Measurements from ENCODE around the gene KLHL36.

DNA sequence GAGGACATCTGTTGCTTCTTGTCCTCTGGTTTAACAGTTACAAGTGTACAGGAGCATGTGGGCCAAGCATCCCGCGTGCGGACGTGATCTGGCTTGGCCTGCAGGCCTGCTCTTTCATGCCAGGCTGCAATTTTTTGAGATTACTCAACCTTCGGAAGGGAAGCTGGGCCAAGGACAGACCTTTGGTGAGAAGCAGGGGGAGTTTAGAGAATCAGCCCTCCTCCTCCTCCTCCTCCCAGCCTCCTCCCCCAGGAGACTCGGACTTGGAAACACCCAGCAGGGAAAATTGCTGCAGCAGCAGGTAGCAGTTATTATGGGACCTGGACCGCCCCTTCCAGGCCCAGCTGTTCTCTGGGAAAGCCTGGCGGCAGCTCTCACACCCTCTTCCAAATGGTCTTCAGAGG is 5.1 kb upstream of the KLHL36 start:
- no peak for TF ChIP-seq CTCF (IDR thresholded peaks at IDR 0.05)
- no peak for TF ChIP-seq POLR2A (IDR thresholded peaks at IDR 0.05)

All from lower leg skin (tissue), 3 donors.